ENCODE data around the gene CDK5RAP1. TPM values are rescaled to one million over a fixed set of nuclear protein-coding genes. Genes with fewer than 3 reads are reported as not detected.

The CDK5RAP1 gene
- total RNA-seq, 4 donors from 2014 or later = 22.3 to 33.3 (median 25.4) TPM

GRCh38 chr20:33423141-33423834, 22.0 kb upstream of the CDK5RAP1 start:
- 34 to 41% methylated on average over 5 to 7 of the region's 7 CpGs for WGBS, 2 donors
- intact Hi-C loops (cut with DNase I; ENCODE audit: low total_unique reads) = no loop called here
- TF ChIP-seq CTCF (IDR thresholded peaks at IDR 0.05) (no peak), POLR2A (IDR thresholded peaks at IDR 0.05) (no peak)
- peak; percentile 35 to 90 for DNase-seq (ENCODE audit: low spot score in 2 of 2)
- H3K4me3 ChIP-seq (ENCODE audit: low read depth, poor library complexity, severe bottlenecking) = no peak overlapping the region

DNA sequence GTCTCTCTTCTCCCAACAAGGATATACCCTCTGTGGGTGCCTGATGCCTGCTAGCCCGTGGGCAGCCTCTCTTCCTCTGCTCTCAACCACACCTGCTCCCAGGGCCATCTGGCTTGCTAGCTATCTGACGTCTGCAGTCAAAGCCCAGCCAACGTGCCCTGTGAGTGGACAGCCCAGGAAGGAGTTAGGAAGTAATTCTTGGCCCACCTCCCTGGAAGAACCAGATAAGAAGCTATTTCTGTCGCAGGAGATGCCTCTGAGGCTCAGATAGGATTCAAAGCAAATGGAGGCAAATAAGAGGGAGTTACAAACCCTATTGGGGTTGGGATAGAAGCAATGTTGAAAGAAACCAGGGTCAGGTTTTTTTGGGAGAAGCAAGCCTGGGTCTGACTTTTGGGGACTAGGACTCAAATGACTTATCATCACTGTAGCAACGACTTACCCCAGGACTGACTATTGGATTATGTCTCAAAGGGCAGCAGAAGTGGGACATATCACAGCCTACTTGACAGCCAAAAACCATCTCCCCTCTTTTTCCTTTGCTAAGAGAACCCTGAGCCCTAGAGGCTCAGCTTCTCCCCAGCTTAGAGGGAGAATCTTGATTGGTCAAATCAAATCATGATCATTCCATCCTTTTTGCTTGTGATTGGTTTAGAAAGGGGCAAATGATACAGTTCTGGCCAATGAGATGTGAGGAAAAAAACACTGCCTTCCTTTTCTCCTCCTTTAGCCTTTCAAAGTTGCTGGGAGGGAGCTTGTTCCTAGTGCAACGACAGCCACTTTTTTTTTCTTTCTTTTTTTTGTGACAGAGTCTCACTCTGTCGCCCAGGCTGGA, 18.0 kb upstream of the CDK5RAP1 start:
- intact Hi-C loops (cut with DNase I; ENCODE audit: low total_unique reads) = no loop called here
- no peak overlapping the region for H3K4me3 ChIP-seq (ENCODE audit: low read depth, poor library complexity, severe bottlenecking)
- DNase-seq (ENCODE audit: low spot score in 2 of 2) = no peak
- no peak for TF ChIP-seq CTCF (IDR thresholded peaks at IDR 0.05)
- TF ChIP-seq POLR2A (IDR thresholded peaks at IDR 0.05) = no peak
- 59 to 63% methylated on average over 7 of the region's 7 CpGs for WGBS, 2 donors

DNA sequence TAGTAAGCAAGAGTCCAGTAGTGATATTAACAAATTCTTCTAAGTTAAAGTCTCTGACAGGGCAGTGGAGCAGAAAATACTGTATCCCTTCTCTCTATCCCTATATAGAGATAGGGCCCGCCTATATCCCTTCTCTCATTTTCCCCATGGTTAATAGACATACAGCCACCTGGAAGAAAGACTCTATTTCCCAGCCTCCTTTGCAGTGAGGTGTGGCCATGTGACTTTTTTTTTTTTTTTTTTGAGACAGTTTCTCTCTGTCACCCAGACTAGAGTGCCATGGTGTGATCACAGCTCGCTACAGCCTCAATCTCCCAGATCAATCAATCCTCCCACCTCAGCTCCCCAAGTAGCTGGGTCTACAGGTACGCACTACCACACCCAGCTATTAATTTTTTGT, 16.7 kb upstream of the CDK5RAP1 start:
- DNase-seq (ENCODE audit: low spot score in 2 of 2) = no peak
- TF ChIP-seq CTCF (IDR thresholded peaks at IDR 0.05) (no peak), POLR2A (IDR thresholded peaks at IDR 0.05) (no peak)
- H3K4me3 ChIP-seq (ENCODE audit: low read depth, poor library complexity, severe bottlenecking) = no peak overlapping the region
- intact Hi-C loops (cut with DNase I; ENCODE audit: low total_unique reads) = no loop called here
- 97 to 99% methylated on average over 3 of the region's 3 CpGs for WGBS, 2 donors

DNA sequence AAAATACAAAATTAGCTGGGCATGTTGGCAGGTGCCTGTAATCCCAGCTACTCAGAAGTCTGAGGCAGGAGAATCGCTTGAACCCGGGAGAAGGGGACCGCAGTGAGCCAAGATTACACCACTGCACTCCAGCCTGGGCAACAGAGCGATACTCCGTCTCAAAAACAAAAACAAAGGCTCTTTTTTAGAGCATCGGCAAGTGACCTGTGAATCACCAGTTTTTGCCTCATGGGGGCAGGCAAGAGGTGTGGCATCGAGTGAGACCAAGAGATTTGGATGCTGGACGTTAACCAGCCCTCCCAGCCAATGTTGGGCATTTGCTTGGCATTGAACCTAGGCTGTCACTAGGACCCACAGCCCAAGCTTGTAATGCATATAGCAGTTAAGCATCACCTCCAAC, 14.6 kb upstream of the CDK5RAP1 start:
- no peak overlapping the region for H3K4me3 ChIP-seq (ENCODE audit: low read depth, poor library complexity, severe bottlenecking)
- TF ChIP-seq CTCF (IDR thresholded peaks at IDR 0.05) (no peak), POLR2A (IDR thresholded peaks at IDR 0.05) (no peak)
- no peak for DNase-seq (ENCODE audit: low spot score in 2 of 2)
- 42 to 53% methylated on average over 8 of the region's 8 CpGs for WGBS, 2 donors
- intact Hi-C loops (cut with DNase I; ENCODE audit: low total_unique reads) = no loop called here

DNA sequence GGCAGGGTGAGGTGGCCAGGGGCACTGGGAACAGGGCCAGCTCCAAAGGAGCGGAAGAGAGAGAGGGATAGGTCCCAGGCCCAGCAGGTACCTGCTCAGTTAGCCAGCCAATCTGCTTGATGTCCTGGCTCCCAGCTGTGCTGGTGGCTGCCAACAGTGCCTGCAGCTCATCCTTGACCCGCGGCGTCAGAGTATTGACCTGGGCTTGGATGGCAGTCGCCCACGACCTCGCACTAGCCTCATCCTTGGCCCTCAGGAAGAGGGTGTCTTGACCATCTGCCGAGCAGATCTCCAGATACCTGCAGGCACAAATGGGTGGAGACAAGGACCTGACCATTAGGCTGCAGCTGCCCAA, 11.1 kb upstream of the CDK5RAP1 start:
- WGBS, 2 donors = 90 to 93% methylated on average over 5 to 8 of the region's 8 CpGs
- no peak overlapping the region for H3K4me3 ChIP-seq (ENCODE audit: low read depth, poor library complexity, severe bottlenecking)
- TF ChIP-seq POLR2A (IDR thresholded peaks at IDR 0.05) = no peak
- DNase-seq (ENCODE audit: low spot score in 2 of 2) = no peak
- intact Hi-C loops (cut with DNase I; ENCODE audit: low total_unique reads) = no loop called here

DNA sequence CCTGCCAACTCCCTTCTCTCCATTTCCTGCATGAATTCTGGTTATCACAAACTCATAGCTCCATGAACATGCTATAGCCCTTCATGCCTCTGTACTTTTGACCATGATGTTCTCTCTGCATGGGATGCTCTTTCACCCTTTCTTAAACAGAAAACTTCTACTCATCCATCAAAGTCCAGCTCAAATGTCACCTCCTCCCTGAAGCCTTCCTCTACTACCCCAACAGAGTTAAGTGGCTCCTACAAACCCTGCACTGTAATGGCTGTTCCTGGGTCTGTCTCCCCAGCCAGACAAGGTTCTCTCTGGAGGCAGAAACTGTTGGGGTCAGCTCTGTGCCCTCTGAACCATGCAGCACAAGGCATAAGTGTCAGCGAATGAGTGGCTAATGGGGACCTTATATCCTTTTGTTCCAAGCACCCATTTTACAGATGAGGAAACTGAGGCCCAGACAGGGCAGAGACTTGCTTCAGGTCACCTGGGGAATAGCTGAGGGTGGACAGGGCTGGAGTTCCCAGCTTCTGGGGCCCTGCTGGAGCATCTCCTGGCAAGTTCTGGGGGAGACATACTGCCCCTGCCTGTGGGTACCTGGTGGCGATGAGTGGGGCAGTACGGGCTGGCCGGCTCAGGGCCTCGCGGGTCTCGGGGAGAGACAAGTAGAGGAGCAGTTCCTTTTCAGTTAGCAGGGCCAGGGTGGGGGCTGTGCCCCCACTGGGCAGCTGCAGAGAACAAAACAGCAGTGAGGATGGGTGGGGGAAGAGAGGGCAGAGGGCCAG, 10.6 kb upstream of the CDK5RAP1 start:
- 94 to 97% methylated on average over 7 of the region's 7 CpGs for WGBS, 2 donors
- intact Hi-C loops (cut with DNase I; ENCODE audit: low total_unique reads) = no loop called here
- no peak for DNase-seq (ENCODE audit: low spot score in 2 of 2)
- TF ChIP-seq POLR2A (IDR thresholded peaks at IDR 0.05) = no peak
- no peak for TF ChIP-seq CTCF (IDR thresholded peaks at IDR 0.05)
- H3K4me3 ChIP-seq (ENCODE audit: low read depth, poor library complexity, severe bottlenecking) = no peak overlapping the region
